GM10266 (cell line): Measurements from ENCODE around the gene TBC1D14.

Experiments
- DNase-seq: peaks from one replicate; pipeline ENCODE4 v3.0.0; 2012; ENCODE audit errors: extremely low spot score
- TF ChIP-seq, protein P1 (sequence below): IDR thresholded peaks from 2 replicates; pipeline ENCODE4 v1.5.1; 2012; ENCODE audit warnings: mild to moderate bottlenecking, low read depth; ENCODE audit not compliant: control insufficient read depth, insufficient read depth; ENCODE audit errors: missing control alignments

The TBC1D14 gene

DNA sequence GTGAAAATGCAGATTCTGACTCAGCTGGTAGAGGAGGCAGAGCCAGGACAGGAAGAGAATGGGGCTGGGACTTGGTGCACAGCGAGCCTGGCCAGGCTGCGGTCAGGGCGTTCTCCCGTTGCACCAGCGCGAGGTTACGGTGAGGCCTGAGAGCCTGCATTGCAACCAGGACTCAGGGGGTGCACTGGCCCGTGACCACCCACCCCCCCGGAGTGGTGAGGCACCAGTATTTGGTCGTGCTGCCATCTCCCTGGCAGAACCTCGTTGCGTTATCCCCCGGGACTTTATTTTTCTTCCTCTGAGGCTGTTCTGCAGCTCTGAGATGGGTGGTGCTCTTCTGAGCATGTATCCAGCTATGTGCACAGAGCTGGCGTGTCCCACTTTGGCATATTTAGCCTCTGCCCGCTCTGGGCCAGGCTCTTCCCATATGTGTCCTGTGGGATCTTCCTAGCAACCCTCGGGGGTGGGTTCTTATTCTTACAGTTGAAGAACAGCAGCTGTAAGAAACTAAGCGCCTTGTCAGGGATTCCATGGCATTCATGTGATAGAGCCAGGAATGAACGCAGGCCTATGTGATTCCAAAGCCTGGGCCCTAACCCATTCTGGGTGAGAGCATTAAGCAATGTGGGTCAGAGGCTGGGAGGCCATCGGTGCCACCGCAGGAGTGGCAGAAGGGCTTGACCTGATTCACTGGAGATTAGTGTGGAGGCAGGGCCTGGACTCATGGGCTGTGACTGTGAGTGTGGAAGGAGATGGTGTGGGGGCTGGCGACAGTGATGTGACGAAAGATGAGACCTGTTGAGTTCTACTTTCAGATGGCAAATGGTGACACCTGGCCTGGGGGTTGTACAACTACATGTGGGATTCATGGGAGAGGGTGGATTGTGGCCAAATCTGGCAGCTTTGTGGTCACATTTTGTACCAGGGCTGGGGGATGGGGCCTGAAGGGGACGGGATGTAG lies 136.6 kb downstream of the TBC1D14 start:
- TF ChIP-seq, protein P1, sequence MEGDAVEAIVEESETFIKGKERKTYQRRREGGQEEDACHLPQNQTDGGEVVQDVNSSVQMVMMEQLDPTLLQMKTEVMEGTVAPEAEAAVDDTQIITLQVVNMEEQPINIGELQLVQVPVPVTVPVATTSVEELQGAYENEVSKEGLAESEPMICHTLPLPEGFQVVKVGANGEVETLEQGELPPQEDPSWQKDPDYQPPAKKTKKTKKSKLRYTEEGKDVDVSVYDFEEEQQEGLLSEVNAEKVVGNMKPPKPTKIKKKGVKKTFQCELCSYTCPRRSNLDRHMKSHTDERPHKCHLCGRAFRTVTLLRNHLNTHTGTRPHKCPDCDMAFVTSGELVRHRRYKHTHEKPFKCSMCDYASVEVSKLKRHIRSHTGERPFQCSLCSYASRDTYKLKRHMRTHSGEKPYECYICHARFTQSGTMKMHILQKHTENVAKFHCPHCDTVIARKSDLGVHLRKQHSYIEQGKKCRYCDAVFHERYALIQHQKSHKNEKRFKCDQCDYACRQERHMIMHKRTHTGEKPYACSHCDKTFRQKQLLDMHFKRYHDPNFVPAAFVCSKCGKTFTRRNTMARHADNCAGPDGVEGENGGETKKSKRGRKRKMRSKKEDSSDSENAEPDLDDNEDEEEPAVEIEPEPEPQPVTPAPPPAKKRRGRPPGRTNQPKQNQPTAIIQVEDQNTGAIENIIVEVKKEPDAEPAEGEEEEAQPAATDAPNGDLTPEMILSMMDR = no peak
- DNase-seq = peak; percentile 40

DNA sequence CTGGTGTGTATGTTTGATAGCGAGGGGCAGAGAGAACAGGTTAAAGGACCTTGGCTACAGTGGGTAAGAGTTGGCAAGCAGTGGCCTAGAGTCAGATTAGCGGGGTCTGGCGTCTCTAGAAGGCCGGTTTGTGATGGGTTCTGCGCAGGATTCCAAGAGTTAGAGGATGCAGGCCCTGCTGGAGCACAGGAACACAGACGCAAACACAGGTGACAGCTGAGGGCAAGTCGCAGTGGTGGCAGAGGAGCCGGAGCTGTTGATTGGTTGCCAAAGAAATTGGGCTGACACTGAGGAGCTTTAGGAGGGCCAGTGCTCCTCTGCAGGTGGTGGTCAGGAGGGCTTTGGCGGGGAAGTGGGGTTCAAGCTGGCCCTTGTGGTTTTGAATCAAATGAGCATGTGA lies 137.3 kb downstream of the TBC1D14 start:
- TF ChIP-seq, protein P1 = no peak
- no peak for DNase-seq

DNA sequence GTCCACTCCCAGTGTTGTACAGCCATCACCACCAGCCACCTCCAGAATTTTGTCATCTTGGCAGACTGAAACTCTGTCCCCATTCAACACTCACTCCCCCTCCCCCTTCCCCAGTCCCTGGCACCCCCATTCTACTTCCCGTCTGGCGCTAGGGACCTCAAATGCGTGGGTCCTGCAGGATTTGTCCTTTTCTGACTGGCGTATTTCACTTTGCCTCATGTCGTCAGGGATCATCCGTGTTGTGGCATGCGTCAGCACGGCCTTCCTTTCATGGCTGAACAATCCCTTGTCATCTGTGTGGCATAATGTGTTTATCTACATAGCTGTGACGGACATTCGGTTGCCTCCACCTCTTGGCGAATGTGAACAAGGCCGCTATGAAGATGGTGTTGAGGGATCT lies 139.0 kb downstream of the TBC1D14 start:
- no peak for DNase-seq
- TF ChIP-seq, protein P1 = no peak

DNA sequence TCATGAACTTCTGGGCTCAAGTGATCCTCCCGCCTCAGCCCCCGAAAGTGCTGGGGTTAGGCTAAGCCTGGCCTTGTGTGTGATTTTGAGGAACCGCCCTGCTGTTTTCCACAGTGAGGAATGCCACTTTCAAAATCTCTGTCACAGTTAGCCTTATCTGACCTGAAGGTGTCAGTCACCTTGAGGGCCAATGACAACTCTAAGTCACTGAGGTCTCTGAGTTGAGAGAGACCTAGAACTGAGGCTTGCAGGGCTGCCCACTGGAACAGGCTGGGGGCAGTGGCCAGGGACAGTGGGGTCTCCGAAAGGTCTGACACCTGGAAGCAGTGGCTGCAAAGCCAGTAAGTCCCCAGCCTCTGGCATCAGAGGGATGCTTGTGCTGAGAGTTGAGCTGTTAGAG lies 139.7 kb downstream of the TBC1D14 start:
- TF ChIP-seq, protein P1 = no peak
- no peak for DNase-seq

DNA sequence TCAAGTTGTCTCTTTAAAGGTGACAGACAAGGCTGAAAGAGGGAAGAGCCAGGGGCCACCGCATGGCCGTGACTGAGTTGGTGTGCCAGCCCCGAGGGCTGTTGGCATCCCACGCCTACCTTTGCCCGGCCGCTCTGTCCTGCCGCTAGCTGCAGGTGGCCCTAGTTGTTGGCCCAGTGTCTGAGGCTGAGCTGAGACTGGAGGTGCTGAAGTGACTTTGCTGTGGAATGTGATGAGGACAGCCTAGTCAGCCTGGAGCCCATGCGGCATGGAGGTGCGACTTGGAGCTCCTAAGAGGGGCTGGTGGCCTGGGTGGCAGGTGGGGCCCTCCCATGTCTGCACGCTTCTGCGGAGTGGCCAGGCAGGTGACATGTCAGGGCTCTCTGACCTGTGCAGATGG lies 140.1 kb downstream of the TBC1D14 start:
- TF ChIP-seq, protein P1 = no peak
- DNase-seq = no peak

DNA sequence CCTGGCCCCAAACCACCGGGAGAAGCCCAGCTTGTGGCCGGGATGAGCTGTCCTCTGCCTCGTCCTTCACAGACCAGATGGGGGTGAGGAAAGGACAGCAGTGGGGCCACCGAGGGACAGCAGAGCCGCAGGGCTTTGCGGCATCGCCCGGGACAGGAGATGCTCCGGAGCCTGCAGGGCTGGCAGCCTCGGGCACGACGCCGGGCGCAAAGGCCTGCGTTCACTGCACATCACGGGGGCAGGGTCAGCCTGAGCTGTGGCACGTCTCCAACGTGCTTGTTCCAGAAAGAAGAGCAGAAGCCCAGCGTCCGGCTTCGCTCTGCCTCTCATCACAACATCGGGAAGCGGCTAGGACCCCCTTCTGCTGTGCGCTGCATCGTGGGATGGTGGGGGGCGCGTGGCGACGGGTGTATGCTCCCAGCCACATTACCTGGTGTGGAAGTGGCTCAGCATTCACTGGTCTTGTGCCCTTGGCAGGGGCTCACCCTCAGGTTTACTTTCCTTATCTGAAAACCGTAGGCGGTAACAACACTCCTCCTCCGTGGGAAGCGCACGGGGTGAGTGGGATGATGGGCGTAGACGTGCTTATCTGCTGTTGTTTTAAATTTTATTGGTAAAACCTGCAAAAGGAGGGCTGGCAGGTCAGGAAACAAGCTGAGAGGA lies 141.0 kb downstream of the TBC1D14 start:
- TF ChIP-seq, protein P1 = no peak
- no peak for DNase-seq

DNA sequence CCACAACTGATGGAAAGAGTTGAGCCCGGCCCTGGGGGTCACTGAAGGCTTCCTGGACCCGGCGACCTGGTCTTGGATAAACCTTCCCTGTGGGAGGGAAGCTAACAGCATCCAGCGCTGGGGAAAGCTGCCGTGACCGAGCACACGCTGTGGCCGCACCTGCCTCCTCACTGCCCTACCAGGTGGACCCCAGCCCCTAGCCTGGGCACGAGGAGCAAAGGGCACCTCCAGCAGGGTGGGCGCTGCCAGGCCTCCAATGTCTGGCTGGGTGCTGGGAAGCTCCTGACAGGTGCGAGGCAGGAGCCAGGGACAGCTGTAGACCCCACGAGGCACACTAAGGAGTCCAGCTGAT lies 141.5 kb downstream of the TBC1D14 start:
- DNase-seq = no peak
- TF ChIP-seq, protein P1 = no peak
